Panc1 (cell line): Measurements from ENCODE around the gene FGGY. TPM values are rescaled to one million over a fixed set of nuclear protein-coding genes. Genes with fewer than 3 reads are reported as not detected.

ENCODE experiments used
- ATAC-seq: fragments of 200-7000 bp; cut with Tn5 transposase; 2 replicates; pipeline ENCODE4 v1.9.1; 2020; ENCODE audit warnings: mild to moderate bottlenecking, moderate library complexity
- BruUV-seq: library from RNA; stranded (reverse); fragments of 400-500 nt; replicated peaks from 2 replicates; lab custom pipeline; 2021; lab: Mats Ljungman, UMichigan
- CTCF ChIA-PET: fragments of 300-600 bp; sonication (Branson Sonifier 250); formaldehyde crosslinking; loops from one replicate; lab custom pipeline; 2022; ENCODE audit warnings: antibody characterized with exemption; lab: Charles Lee
- POLR2A ChIA-PET: fragments of 300-600 bp; sonication (Branson Sonifier 250); formaldehyde crosslinking; loops from one replicate; lab custom pipeline; 2022; ENCODE audit warnings: antibody characterized with exemption; lab: Charles Lee
- DNase-seq: peaks from one replicate; pipeline ENCODE4 v3.0.0-alpha.2; 2010; ENCODE audit warnings: low read depth, low spot score
- H3K27ac ChIP-seq: 2 replicates; pipeline ENCODE4 v1.5.1; 2011; ENCODE audit warnings: mild to moderate bottlenecking, low read length, inconsistent platforms
- H3K27me3 ChIP-seq: fragments of 200-500 bp; sonication (Bioruptor generic); 2 replicates; pipeline ENCODE4 v1.6.0; 2014; ENCODE audit warnings: low read length, inconsistent platforms; ENCODE audit not compliant: control insufficient read depth, insufficient read depth
- H3K36me3 ChIP-seq: fragments of 200-500 bp; sonication (Bioruptor generic); 2 replicates; pipeline ENCODE4 v1.5.1; 2014; ENCODE audit warnings: inconsistent platforms, mild to moderate bottlenecking, low read length, moderate library complexity; ENCODE audit not compliant: control insufficient read depth, insufficient read depth
- H3K4me1 ChIP-seq: 2 replicates; pipeline ENCODE4 v1.5.1; 2011; ENCODE audit warnings: inconsistent platforms, mild to moderate bottlenecking, low read length, moderate library complexity; ENCODE audit not compliant: control insufficient read depth, insufficient read depth
- H3K4me3 ChIP-seq, 2 experiments: 2 replicates each; pipeline ENCODE4 v1.5.1; 2011 to 2012; ENCODE audit warnings: low read depth in 2 of 2, low read length in 2 of 2, mild to moderate bottlenecking in 2 of 2, inconsistent platforms in 1 of 2, moderate library complexity in 1 of 2
- H3K9me3 ChIP-seq: fragments of 200-500 bp; sonication (Bioruptor generic); 2 replicates; pipeline ENCODE4 v1.5.1; 2014; ENCODE audit warnings: low read depth, mild to moderate bottlenecking, inconsistent platforms, low read length, moderate library complexity; ENCODE audit not compliant: control insufficient read depth, insufficient read depth
- POLR2AphosphoS5 ChIP-seq: IDR thresholded peaks from 2 replicates; pipeline ENCODE4 v1.6.1; 2012; ENCODE audit warnings: mild to moderate bottlenecking, low read depth, low read length, moderate library complexity
- SIN3A ChIP-seq: IDR thresholded peaks from 2 replicates; pipeline ENCODE4 v1.6.1; 2012; ENCODE audit warnings: low read depth, mild to moderate bottlenecking, low read length, moderate library complexity, borderline replicate concordance; ENCODE audit not compliant: insufficient read depth
- TCF7L2 ChIP-seq: IDR thresholded peaks from 2 replicates; pipeline ENCODE4 v1.6.1; 2011; ENCODE audit warnings: mild to moderate bottlenecking, low read depth, low read length, inconsistent platforms
- in situ Hi-C: cut with HindIII; loops from 2 replicates; pipeline ENCODE4 v1.10.0; 2016; ENCODE audit warnings: low sequenced_read_pairs, low pct_unique_long_range_greater_than_20kb
- intact Hi-C: fragments of 100-400 bp; cut with micrococcal nuclease; formaldehyde crosslinking; loops from one replicate; pipeline ENCODE4 v1.10.0; 2022; ENCODE audit not compliant: unreplicated experiment
- total RNA-seq: library from RNA; stranded (reverse); gene quantifications from one replicate; pipeline ENCODE4 v1.2.1, GENCODE V29; 2021; ENCODE audit not compliant: unreplicated experiment
- TF ChIP-seq, protein P1 (sequence below): fragments of 450-650 bp; IDR thresholded peaks from 2 replicates; pipeline ENCODE4 v1.5.1; 2017; ENCODE audit warnings: mild to moderate bottlenecking
- TF ChIP-seq, protein P2 (sequence below), 2 experiments: IDR thresholded peaks; 2 replicates each; pipeline ENCODE4 v1.6.1; 2011 to 2012; ENCODE audit warnings: low read depth in 2 of 2, control low read depth in 1 of 2, low read length in 1 of 2, mild to moderate bottlenecking in 1 of 2, moderate library complexity in 1 of 2; ENCODE audit not compliant: insufficient read depth in 1 of 2

FGGY gene
- total RNA-seq, 1 experiment from 2014 or later: 15.5 TPM

GRCh38 chr1:59569198-59569597, 272.3 kb downstream of the FGGY start:
- 0 out of 2 replicates have a peak, but pooled peaks cover 1% of the 10 kb centered on the region for H3K9me3 ChIP-seq
- H3K27ac ChIP-seq: no peak overlapping the region
- H3K4me1 ChIP-seq: no peaks in the 10 kb centered on the region
- H3K27me3 ChIP-seq: no peaks in the 10 kb centered on the region
- DNase-seq (no peak), ATAC-seq (no peak)
- ChIA-PET POLR2A (no interaction called here), CTCF (no interaction called here)
- intact Hi-C loops (no loop called here), in situ Hi-C loops (no loop called here)
- H3K36me3 ChIP-seq: no peaks in the 10 kb centered on the region
- no TSS peak for BruUV-seq
- TF ChIP-seq, protein P1, sequence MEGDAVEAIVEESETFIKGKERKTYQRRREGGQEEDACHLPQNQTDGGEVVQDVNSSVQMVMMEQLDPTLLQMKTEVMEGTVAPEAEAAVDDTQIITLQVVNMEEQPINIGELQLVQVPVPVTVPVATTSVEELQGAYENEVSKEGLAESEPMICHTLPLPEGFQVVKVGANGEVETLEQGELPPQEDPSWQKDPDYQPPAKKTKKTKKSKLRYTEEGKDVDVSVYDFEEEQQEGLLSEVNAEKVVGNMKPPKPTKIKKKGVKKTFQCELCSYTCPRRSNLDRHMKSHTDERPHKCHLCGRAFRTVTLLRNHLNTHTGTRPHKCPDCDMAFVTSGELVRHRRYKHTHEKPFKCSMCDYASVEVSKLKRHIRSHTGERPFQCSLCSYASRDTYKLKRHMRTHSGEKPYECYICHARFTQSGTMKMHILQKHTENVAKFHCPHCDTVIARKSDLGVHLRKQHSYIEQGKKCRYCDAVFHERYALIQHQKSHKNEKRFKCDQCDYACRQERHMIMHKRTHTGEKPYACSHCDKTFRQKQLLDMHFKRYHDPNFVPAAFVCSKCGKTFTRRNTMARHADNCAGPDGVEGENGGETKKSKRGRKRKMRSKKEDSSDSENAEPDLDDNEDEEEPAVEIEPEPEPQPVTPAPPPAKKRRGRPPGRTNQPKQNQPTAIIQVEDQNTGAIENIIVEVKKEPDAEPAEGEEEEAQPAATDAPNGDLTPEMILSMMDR: no peak
- no peak for TF ChIP-seq POLR2AphosphoS5
- TF ChIP-seq, protein P2, sequence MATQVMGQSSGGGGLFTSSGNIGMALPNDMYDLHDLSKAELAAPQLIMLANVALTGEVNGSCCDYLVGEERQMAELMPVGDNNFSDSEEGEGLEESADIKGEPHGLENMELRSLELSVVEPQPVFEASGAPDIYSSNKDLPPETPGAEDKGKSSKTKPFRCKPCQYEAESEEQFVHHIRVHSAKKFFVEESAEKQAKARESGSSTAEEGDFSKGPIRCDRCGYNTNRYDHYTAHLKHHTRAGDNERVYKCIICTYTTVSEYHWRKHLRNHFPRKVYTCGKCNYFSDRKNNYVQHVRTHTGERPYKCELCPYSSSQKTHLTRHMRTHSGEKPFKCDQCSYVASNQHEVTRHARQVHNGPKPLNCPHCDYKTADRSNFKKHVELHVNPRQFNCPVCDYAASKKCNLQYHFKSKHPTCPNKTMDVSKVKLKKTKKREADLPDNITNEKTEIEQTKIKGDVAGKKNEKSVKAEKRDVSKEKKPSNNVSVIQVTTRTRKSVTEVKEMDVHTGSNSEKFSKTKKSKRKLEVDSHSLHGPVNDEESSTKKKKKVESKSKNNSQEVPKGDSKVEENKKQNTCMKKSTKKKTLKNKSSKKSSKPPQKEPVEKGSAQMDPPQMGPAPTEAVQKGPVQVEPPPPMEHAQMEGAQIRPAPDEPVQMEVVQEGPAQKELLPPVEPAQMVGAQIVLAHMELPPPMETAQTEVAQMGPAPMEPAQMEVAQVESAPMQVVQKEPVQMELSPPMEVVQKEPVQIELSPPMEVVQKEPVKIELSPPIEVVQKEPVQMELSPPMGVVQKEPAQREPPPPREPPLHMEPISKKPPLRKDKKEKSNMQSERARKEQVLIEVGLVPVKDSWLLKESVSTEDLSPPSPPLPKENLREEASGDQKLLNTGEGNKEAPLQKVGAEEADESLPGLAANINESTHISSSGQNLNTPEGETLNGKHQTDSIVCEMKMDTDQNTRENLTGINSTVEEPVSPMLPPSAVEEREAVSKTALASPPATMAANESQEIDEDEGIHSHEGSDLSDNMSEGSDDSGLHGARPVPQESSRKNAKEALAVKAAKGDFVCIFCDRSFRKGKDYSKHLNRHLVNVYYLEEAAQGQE (IDR thresholded peaks at IDR 0.05; ENCODE audit: insufficient read depth in 1 of 2, low read depth in 2 of 2, low read length in 1 of 2): no peak
- H3K4me3 ChIP-seq: no peak overlapping the region

- H3K36me3 ChIP-seq: no peaks in the 10 kb centered on the region
- no TSS peak for BruUV-seq
- no peaks in the 10 kb centered on the region for H3K4me1 ChIP-seq
- ChIA-PET POLR2A (no interaction called here), CTCF (no interaction called here)
- no peak overlapping the region for H3K27ac ChIP-seq
- ATAC-seq (no peak), DNase-seq (no peak)
- in situ Hi-C loops (no loop called here), intact Hi-C loops (no loop called here)
- TF ChIP-seq POLR2AphosphoS5 (no peak), SIN3A (no peak), TCF7L2 (no peak)
- TF ChIP-seq, protein P1: no peak
- TF ChIP-seq, protein P2 (IDR thresholded peaks at IDR 0.05; ENCODE audit: insufficient read depth in 1 of 2, low read depth in 2 of 2, low read length in 1 of 2): no peak
- H3K9me3 ChIP-seq: 0 out of 2 replicates have a peak, but pooled peaks cover 4% of the 10 kb centered on the region
- H3K4me3 ChIP-seq: no peak overlapping the region
- H3K27me3 ChIP-seq: no peaks in the 10 kb centered on the region
These were observed 273.6 kb downstream of the FGGY start for GRCh38 chr1:59570524-59570923.
